UCSD-AML1 (cell line): ENCODE results near the gene ZNF407.

Experiments used
- DNase-seq: peaks from one replicate; lab custom pipeline; 2025; ENCODE audit not compliant: unreplicated experiment; lab: John Stamatoyannopoulos, UW

ZNF407 gene

DNA sequence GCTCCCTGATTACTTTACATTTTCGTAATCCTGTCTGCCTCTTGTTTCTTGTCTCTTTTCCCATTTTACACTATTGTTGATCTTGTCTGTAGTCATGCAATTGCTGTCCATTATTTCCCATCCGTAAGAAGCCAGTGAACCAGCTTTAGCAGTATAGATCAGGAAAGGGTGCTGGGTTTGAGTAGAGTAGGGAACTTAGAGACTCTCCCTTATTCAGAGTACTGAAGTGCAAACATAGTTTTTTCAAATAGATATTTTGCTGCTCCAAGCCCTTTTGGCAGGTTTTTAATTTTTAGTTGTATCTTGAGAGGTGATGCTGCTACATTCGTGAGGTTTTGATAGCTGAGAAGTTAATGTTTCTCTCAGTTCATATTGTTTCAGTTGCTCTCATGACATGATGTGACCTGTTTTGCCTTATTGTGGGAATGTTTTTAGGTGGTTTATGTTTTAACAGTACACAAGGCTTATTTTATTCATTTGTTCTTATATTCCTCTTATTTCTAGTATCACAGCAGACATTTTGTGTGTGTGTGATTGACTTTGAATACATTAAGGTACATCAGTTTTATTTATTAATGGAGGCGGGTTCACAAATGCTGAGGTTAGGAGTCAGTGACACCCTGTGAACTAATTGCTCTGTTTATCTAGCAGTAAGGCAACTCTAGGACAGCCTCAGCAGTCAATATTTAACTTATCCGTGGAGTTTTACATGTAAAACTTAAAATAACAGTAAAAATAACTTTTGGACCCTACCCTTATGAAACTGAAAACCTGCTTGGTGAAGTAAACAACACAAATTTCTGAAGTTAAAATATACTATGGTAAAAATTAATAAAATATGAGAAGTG is 118.4 kb downstream of the ZNF407 start:
- no peak for DNase-seq

DNA sequence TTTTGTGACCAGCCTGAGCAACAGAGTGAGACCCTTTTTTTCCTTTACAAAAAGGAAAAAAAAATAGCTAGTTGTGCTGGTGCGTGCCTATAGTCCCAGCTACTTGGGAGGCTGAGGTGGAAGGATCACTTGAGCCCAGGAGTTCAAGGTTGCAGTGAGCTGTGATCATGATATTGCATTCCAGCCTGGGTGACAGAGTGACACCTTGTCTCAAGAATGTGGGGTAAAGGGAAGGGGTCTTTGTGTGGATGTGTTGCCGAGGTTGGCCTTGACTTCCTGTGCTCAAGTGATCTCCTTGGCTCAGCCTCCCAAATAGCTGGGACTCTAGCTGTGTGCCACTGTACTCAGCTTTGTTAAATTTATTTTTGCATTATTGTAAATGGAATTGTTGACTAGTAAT is 120.6 kb downstream of the ZNF407 start:
- no peak for DNase-seq

DNA sequence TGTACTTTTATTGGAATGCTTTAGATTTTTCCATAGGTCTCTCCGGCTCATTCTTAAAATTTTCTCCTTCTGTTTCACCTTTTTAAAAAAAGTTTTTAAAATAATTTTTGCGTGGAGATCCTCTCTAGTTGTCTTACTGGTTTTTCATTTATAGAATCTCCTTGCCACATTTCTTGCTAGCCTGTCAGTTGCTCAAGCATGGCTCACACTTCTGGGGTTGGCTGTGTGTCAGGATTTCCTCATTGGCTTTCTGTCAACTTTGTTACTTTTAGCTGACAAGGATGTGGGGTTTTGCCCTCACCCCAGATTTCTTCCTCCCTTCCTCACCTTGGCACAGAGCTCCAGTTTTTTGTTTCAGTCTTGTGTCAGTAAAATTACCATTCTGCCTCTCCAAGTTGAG is 124.6 kb downstream of the ZNF407 start:
- DNase-seq: no peak

DNA sequence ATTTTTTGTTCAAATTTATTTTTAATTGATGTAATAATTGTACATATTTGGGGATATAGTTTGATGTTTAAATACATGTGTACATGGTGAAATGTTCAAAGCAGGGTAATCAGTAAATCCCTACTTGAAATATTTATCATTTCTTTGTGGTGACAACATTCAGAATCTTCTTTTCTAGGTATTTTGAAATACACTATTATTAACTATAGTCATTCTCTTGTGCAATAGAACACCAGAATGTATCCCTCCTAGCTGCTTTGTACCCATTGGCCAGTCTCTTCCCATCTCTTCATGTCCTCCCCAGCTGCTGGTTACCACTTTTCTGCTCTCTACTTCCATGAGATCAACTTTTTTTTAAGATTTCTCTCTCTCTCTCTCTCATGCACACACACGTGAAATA is 126.5 kb downstream of the ZNF407 start:
- no peak for DNase-seq

DNA sequence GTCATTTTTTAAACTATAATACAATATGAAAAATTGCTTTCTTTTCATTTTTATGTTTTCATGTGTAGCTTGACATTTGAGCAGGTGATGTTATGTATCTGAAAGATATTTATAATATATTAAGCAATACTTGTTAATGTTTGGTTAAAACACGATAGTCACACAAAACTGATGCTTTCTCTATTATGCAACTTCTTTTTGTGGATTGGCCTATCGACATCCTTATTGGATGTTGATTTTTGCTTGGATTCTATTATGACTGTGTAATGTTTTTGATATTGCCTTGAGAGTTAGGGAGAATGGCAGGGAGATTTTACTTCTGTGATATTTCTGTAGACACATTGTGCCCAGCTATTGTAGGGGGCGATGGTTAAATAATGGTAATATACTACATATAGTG is 128.0 kb downstream of the ZNF407 start:
- no peak for DNase-seq

DNA sequence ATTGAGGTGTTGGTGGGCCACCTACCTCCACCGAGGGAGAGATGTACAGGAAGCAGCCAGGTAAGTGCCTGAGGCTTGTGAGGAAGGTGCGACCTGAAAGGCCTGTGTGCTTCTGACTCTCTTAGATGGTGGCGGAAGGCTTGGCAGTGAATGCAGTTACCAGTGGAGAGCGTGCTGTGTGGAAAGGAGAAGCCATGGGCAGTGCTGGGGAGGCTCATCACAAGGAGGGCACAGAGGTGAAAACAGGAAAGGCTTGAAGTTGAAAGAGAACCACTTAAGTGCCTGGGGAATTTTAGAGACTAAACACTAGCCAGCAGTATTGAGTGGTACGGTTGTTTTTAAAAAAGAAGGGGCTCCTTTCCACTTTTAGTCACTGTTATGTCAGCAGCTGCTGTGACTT is 130.9 kb downstream of the ZNF407 start:
- DNase-seq: no peak

DNA sequence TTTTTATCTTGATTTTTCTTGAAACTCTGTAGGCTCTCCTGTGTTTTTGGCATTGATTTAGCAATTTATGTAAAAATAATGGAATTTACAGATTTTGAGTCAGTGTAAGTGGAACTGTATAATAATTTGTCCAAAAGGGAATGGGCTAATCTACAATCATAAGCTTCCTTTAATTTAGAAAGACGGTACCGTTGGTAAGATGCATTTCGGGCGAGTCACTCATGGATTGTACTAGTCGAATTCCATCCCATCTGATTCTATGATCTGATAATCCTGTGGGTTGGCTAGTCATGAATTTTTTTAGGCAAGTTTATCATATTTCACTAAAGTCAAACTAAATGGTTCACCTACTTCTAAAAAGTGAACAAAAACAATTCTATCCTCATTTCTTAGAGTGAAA is 133.4 kb downstream of the ZNF407 start:
- no peak for DNase-seq

DNA sequence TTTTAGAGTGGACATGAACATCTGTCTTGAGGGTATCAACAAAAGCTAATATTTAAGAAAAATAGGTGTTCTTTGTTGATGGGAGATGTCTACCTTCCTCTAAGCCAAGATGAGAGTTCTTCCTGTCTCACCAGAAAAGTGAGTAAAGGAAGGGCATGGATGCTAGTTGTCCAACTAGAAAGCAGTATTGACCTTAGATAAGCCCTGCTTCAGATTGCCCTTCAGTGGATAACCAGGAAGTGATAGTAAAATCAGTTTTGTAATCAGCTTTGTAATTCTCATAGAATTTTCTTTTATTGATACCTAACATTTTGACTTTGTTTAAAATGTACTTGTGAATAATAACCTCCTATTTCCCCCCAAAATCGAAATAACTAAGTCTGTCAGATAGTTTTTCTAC is 134.7 kb downstream of the ZNF407 start:
- no peak for DNase-seq

DNA sequence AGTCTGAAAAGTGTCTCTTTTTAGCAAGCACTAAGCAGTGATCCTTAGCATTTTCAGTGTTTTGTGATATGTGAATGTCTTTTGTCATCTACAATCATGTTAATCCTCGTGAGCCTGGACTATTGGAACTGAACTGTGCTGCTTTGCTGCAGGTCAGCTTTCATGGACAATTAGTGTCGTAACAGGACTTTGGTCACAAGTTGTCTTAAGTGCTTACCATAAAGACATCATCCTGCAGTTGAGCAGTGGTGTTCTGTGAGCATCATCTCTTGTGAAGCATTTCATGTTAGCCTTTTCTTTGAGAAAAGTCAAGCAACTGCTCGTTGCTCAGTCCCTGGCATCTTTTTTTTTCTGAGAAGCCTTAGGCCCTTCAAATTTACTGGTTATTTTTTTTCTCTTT is 135.9 kb downstream of the ZNF407 start:
- DNase-seq: no peak

DNA sequence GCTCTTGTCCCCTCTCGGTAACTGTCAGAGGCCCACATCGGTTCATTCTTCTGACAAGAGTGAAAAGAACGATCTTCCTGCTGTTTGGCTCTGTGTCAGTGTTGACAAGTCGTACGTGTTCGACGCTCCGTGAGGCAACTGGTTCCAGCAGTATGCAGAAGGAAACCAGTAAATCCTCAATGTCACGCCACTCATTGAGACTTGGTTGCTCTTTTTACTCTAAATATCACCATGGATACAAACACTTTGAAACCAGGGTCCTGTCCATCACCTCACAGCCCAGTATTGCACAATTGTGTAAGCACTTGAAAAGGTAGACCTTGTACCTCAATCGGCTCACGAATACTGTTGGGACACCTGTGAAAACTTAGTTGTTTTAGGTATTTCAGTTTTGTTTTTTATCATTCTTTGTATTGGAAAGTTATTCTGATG is 136.4 kb downstream of the ZNF407 start:
- no peak for DNase-seq

DNA sequence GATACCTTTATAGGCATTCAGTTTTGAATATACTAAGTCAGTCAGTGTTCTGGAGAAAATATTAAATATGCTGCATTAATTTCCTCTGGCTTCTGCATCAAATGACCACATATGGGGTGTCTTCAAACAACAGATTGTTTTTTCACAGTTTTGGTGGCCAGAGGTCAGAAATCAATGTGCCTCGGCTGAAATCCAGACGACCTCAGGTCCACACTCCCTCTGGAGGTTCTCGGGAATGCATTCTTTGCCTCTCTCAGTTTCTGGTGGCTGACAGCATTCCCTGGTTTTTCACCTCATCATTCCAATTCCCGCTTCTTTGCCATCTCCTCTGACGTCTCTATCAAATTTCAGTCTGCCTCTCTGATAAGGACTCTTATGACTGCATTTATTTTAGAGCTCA is 142.3 kb downstream of the ZNF407 start:
- no peak for DNase-seq

DNA sequence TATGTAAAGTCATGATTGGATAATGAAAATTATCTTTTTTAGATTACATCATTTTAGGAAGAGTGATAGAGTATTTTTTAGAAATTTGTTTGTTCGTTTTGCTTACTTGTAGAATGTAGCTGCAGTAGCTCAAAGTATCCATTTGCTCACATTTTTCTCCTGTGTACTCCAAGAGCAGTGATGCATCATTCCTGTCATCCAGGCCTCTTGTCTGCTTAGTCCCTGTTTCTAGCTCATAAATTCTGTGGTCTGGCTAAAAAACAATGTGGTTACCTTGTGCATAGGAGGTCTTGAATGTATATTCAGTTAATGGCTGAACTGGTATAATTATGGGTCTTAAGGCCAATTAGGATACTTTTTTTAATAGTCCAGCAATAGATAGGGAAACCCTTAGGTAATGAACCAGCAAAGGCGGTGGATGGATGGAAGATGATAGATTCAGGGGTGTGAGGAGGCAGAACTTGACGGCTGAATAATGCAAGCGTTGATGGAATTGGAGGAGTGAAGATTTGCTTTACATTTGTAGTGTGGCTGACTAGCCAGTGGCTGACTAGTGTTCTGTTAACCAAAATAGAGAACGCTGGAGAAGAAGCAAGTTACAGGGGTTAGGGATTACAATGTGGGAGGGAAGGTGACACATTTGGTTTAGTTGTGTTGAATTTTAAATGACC is 145.0 kb downstream of the ZNF407 start:
- no peak for DNase-seq

DNA sequence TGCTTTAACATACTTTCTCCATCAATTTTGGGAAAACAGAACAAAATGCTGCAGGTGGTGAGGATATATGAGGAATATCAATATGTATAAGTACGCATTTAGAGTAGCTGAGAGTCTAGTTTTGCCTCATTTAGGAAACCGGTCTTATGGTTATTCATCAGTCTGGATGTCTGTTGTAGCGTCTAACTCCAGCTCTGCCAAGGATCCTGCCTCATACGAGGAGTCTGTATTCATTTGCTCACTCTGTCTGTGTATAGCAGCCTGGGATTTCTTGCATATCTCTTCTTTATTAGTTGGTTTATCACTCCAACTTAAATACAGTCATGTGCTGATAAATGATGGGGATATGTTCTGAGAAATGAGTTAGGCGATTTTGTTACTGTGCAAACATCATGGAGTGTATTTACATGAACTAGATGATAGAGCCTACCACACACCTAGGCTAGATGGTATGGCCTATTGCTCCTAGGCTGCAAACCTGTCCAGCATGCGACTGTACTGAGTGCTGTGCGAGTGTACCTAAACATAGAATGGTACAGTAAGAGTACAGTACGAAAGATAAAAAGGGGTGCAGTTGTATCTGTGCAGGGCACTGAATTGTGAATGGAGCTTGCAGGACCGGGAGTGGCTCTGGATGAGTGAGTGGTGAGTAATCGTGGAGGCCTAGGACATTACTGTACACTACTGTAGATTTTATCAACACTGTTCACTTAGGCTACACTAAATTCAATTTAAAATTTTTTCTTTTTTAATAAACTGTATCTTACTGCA is 148.1 kb downstream of the ZNF407 start:
- DNase-seq: no peak

DNA sequence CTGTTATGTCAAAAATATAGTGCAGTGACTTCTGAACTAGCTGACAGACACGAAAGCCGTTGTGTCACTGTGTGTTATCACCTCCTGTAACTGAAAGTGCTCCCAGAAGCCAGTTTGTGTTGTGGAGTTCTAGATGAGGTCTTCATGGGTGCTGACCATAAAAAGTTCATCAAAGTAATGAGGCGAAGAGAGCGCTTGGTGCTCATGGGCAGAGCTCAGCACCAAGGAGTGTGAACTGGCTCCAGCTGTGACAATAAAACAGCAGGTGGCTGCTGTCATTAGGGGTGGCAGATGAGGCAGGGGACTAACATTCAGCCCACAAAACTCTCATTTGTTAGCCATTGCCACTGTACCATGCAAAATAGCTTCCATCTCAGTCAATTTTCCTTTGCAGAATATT is 151.1 kb downstream of the ZNF407 start:
- no peak for DNase-seq

DNA sequence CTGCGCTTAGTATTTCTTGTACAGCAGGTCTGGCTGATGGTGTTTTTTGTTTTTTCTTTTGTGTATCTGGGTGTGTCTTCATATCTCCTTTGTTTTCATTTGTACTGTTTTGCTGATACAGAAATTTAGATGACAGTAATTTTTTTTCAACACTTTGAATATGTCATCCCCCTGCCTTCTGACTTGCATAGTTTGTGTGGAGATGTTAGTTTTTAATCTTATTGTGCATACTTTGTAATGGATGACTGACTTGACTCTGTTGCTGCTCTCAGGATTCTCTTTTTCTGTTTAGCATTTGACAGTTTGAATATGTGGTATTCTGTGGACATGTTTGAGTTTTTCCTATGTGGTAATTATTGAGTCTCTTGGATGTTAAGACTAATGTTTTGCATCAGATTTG is 161.3 kb downstream of the ZNF407 start:
- DNase-seq: no peak

DNA sequence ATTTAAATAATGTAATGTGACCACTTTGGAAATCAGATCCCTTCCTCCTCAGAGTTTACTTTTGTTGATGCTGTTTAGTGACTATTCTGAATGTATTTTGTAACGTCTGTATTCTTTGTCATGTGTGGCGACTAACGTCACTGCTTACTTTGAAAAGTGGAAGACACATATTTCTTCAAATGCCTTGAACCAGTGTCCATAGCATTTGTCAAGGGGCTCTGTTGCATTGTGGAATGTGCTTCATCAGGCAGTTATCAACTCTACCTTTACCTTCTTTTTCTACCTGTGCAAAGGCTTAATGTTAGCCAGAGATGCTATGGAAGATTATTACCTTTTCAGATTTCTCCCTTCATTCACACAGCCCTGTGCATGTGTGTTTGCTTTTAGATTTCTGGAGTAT is 162.4 kb downstream of the ZNF407 start:
- DNase-seq: no peak

DNA sequence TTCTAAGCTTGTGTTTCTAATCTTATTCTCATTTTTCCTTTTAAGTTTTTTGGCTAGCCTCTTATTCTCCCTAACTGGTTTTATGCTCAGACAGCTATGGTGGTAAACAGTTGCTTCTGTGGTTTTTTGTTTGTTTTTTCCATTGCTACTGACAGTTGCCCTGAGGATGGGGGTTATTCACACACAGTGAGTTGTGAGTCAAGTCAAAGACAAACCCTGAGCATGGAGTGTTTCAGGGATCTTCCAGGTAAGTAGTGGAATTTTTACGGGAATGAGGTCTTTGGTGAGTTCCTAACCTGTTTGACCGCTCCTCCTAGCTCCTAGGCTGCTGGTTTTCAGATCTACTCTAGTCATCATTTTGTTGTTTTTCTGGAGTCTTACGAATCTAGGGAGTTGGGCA is 162.8 kb downstream of the ZNF407 start:
- DNase-seq: no peak

DNA sequence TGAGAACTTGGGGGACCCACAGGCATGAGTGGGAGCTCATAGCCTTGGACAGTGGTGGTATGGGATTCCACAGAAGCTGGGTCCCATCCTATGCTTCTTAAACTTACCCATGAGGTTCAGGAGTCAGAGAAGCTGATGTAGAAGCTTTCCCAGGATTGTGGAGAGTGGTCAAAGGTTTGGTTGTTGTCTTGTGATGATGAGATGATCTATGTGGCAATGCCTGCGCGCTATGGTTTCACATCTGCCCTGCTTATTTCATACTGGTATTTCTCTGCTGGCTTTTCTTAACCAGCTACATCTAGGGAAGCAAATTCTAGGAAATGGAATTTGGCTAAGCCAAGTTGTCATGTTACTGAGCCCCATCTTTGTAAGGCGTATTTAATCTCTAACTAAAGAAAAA is 168.6 kb downstream of the ZNF407 start:
- no peak for DNase-seq

DNA sequence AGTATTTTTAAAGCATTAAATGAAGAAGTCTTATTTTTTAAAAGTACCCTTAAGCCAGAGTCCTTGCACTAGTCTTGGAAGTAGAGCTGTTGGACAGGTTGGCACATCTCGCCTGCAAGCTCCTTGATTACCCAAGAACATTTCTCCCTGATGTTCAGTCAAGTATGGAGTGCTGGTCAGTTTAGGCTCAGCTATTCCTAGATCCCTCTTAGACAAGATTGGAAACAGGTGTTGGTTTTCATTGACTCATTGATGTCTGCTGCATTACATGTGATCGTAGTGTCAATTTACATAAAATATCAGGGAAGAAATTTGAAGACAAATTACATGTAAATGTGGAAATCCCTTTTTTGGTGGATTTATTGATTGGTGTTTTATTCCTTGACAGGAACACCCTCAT is 170.4 kb downstream of the ZNF407 start:
- DNase-seq: no peak

DNA sequence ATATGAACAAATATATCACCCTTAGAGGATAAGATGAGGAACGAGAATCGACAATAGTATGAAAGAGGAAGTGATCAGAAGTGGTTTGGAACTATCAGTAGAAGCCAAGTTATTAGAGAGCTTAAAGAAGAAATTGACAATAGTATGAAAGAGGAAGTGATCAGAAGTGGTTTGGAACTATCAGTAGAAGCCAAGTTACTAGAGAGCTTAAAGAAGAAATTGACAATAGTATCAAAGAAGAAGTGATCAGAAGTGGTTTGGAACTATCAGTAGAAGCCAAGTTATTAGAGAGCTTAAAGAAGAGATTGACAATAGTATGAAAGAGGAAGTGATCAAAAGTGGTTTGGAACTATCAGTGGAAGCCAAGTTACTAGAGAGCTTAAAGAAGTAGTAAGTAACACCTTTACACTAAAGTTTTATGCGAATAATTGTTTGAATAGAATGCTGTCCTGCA is 175.5 kb downstream of the ZNF407 start:
- DNase-seq: no peak

DNA sequence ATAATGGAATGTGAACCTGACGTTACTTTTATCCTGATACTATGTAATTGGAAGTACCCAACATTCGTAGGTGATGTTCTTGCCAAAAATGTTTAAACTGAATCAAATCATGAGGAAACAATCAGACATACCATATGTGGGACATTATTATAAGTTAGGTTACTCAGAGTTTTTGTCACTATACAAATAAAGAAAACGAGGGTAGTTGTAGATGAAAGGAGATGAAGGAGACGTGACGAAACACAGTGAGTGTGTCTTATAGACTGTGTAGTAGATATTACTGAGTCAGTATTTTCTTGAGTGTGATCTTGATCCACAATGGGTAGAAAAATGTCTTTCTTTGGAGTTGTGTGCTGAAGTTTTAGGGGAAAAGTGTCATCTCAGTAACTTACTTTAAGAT is 176.8 kb downstream of the ZNF407 start:
- DNase-seq: no peak

DNA sequence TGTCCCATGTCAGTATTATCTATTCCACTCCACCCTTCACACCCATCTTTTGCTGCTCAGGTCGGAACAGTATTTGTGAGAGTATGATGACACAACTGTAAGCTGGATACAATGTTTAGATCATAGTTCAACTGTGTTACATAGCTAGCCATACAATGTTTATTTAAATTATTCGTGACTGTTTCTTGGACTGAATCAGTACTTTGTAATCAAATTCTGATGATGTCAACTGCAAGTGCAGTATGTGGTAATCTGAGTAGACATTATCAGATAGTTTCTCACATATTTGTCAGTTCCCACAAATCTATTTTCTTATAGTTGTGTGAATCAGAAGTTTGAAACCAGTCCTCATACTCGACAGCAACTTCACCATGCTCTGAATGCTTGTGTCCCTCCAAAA is 177.6 kb downstream of the ZNF407 start:
- DNase-seq: no peak
